ENCODE data around the gene KLHL36.
"Not testable (repeated sequence)": the region's sequence is repeated elsewhere in the genome, so short reads cannot be mapped to it uniquely, and the experiment has no call there.

KLHL36 gene

DNA sequence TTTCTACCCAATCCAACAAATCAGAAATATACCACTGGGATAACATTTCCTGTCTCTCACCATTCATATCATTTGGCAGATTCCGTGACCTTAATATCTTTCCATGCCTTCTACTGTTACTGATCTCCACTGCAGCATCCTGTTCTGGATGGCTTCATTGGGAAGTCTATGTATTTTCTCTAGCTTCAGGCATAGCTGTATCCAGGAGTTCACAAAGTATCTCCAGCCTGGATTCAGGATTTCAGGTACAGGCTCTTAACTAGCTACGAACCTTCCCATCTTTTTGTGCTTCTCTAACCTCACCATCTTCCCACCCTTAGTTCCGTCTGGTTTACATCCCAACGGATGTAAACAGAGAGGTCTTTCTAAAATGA lies 36.3 kb downstream of the KLHL36 start:
- TF ChIP-seq, protein P1, sequence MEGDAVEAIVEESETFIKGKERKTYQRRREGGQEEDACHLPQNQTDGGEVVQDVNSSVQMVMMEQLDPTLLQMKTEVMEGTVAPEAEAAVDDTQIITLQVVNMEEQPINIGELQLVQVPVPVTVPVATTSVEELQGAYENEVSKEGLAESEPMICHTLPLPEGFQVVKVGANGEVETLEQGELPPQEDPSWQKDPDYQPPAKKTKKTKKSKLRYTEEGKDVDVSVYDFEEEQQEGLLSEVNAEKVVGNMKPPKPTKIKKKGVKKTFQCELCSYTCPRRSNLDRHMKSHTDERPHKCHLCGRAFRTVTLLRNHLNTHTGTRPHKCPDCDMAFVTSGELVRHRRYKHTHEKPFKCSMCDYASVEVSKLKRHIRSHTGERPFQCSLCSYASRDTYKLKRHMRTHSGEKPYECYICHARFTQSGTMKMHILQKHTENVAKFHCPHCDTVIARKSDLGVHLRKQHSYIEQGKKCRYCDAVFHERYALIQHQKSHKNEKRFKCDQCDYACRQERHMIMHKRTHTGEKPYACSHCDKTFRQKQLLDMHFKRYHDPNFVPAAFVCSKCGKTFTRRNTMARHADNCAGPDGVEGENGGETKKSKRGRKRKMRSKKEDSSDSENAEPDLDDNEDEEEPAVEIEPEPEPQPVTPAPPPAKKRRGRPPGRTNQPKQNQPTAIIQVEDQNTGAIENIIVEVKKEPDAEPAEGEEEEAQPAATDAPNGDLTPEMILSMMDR (IDR thresholded peaks at IDR 0.05; ENCODE audit: control insufficient read depth, extremely low read depth, insufficient read depth) = no peak
- no peak for DNase-seq (ENCODE audit: low read depth)
- no peak overlapping the region for H3K4me3 ChIP-seq (ENCODE audit: low read depth, low read length)

- TF ChIP-seq, protein P1 (IDR thresholded peaks at IDR 0.05; ENCODE audit: control insufficient read depth, extremely low read depth, insufficient read depth) = no peak
These were observed 36.9 kb downstream of the KLHL36 start for GRCh38 chr16:84685210-84685609.

DNA sequence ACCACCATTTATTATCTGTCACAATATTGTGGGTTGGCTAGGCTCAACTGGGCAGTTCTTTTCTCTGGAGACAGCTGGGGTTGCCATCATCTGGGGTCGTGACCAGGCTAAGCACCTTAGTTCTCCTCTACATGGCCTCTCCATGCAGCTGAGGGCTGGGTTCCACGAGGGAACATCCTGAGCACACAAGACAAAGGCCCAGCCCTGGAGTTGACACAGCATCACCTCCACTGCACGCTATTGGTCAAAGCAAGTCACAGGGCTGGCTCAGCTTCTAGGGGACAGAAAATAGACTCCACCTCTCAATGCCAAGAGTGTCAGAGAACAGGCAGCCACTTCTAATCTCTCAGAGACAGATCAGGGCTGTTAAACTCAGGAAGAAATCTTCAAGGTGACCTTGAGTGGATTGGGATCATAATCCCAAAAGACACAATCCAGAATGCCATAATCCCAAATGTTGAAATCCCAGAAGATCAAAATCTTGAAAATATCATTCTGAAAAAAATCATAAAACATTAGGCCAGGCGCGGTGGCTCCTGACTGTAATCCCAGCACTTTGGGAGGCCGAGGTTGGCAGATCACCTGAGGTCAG lies 38.5 kb downstream of the KLHL36 start:
- TF ChIP-seq, protein P1 (IDR thresholded peaks at IDR 0.05; ENCODE audit: control insufficient read depth, extremely low read depth, insufficient read depth) = no peak
- no peak overlapping the region for H3K4me3 ChIP-seq (ENCODE audit: low read depth, low read length)

More at GRCh38 chr16:84685210-84685609, 36.9 kb downstream of the KLHL36 start:
- DNase-seq (ENCODE audit: low read depth) = no peak
- H3K4me3 ChIP-seq (ENCODE audit: low read depth, low read length) = no peak overlapping the region

DNA sequence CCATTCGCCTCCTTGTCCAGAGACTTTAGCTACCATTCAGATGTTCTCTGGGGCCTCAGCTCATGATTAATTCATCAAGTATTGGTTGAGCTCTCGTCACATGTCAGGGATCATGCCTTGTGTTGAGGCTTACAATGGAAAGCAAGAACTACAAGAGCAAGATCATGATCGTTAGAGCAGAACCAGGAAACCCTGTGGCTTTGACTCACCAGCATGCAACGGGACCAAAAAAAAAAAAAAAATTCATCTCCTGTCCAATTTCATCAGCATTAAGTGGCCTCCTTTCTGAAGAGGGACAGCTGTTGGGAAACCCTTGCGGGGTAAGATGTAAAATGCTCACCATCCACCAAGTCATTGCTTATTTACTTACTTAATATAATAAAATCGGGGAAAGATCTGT lies 39.4 kb downstream of the KLHL36 start:
- TF ChIP-seq, protein P1 (IDR thresholded peaks at IDR 0.05; ENCODE audit: control insufficient read depth, extremely low read depth, insufficient read depth) = no peak
- no peak overlapping the region for H3K4me3 ChIP-seq (ENCODE audit: low read depth, low read length)
- no peak for DNase-seq (ENCODE audit: low read depth)

More for the DNA sequence above, 38.5 kb downstream of the KLHL36 start:
- no peak for DNase-seq (ENCODE audit: low read depth)

DNA sequence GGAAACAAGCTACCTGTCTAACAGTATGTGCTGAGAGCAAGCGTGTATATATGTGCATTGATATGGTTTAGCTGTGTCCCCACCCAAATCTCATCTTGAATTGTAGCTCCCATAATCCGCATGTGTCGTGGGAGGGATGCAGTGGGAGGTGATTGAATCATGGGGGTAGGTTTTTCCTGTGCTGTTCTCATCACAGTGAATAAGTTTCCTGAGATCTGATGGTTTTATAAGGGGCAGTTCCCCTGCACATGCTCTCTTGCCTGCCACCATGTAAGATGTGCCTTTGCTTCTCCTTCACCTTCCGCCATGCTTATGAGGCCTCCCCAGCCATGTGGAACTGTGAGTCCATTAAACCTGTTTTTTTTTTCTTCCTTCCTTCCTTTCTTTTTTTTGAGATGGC lies 39.9 kb downstream of the KLHL36 start:
- DNase-seq (ENCODE audit: low read depth); H3K4me3 ChIP-seq (ENCODE audit: low read depth, low read length): not testable (repeated sequence)

DNA sequence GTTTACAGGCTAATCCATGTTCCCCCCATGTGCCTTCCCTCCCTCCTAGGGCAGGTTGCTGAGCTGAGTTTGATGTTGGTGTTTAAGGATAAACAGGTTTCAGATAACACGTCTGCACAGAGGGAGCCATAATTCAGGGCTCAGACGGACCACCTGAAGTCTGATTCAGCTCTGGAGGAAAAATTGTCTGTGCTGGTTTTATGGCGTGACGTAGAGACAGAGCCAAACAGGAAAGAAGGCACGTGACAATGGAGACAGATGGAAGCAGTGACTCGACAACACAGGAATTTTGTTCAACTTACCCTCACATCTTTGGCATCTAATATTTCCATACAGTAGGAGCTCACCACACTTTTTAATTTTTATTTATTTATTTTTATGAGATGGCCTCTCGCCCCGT lies 40.8 kb downstream of the KLHL36 start:
- no peak for DNase-seq (ENCODE audit: low read depth)
- TF ChIP-seq, protein P1 (IDR thresholded peaks at IDR 0.05; ENCODE audit: control insufficient read depth, extremely low read depth, insufficient read depth) = no peak
- no peak overlapping the region for H3K4me3 ChIP-seq (ENCODE audit: low read depth, low read length)

DNA sequence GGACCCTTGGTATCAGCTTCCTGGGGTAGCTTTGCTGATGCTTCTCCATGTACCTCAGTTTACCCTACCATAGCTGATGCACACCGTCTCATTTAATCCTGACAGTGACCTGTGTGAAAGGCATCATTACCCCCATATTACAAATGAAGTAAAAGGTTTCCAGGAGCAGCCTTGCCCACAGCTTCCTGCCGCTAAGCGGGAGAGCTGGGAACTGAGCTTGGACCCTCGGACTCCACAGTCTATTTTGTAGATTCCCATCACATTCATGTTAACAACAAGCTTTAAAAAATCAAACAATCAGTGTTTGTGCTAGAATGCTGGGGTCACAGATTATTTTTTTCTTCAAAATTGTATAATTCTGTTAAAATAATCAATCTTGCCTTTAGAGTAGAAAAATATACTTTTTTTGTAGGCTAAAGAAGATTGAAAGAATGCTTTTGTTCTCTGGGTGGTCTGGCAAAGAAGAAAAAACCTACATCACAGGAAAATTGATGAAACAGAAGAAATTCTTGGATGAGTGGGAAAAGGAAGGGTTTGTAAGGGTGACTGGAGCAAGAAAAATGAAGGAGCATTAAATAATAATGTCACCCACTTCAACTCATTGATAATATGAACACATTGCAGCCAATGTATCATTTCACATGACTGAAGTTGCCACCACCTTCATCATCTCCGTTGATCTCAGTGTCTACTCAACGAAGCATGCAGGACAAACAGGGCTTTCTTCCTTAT lies 41.9 kb downstream of the KLHL36 start:
- DNase-seq (ENCODE audit: low read depth) = no peak
- TF ChIP-seq, protein P1 (IDR thresholded peaks at IDR 0.05; ENCODE audit: control insufficient read depth, extremely low read depth, insufficient read depth) = no peak
- no peak overlapping the region for H3K4me3 ChIP-seq (ENCODE audit: low read depth, low read length)
